Liver (tissue), 9 donors: ENCODE measurements around the gene KCTD2. TPM values are rescaled to one million over a fixed set of nuclear protein-coding genes. Genes with fewer than 3 reads are reported as not detected.
A peak's percentile ranks its signal among the peaks of the same experiment; 100 is the strongest.

Experiments used
- DNase-seq: peaks from one replicate; pipeline ENCODE4 v3.0.0-alpha.2; 2017; ENCODE audit warnings: low spot score
- H3K27ac ChIP-seq, 2 donors: one replicate each; pipeline ENCODE4 v1.7.0; 2013; ENCODE audit warnings: inconsistent platforms in 2 of 2, low read length in 2 of 2, control low read depth in 1 of 2, low read depth in 1 of 2, mild to moderate bottlenecking in 1 of 2
- H3K27me3 ChIP-seq, 4 donors: one replicate each; pipeline versions ENCODE4 v1.6.1 to v1.7.0; 2013; ENCODE audit warnings: low read length in 3 of 4, inconsistent platforms in 1 of 4, mild to moderate bottlenecking in 1 of 4, moderate library complexity in 1 of 4; ENCODE audit not compliant: control insufficient read depth in 4 of 4, insufficient read depth in 4 of 4
- H3K36me3 ChIP-seq, 4 donors: one replicate each; pipeline versions ENCODE4 v1.6.1 to v1.7.0; 2013; ENCODE audit warnings: low read length in 3 of 4, mild to moderate bottlenecking in 3 of 4, low read depth in 1 of 4, moderate library complexity in 1 of 4; ENCODE audit not compliant: control insufficient read depth in 4 of 4, insufficient read depth in 3 of 4
- H3K4me1 ChIP-seq, 4 donors: one replicate each; pipeline versions ENCODE4 v1.6.1 to v1.7.0; 2013; ENCODE audit warnings: low read length in 3 of 4, mild to moderate bottlenecking in 3 of 4, moderate library complexity in 1 of 4; ENCODE audit not compliant: control insufficient read depth in 4 of 4, insufficient read depth in 4 of 4
- H3K4me3 ChIP-seq, 3 donors: one replicate each; pipeline versions ENCODE4 v1.6.1 to v1.7.0; 2013; ENCODE audit warnings: low read length in 3 of 3, control low read depth in 1 of 3, low read depth in 1 of 3, mild to moderate bottlenecking in 1 of 3
- H3K9ac ChIP-seq, 2 donors: one replicate each; pipeline ENCODE4 v1.7.0; 2013; ENCODE audit warnings: low read length in 2 of 2, mild to moderate bottlenecking in 2 of 2, moderate library complexity in 2 of 2, control low read depth in 1 of 2, low read depth in 1 of 2
- H3K9me3 ChIP-seq, 4 donors: one replicate each; pipeline versions ENCODE4 v1.6.1 to v1.7.0; 2013; ENCODE audit warnings: low read length in 3 of 4; ENCODE audit not compliant: control insufficient read depth in 4 of 4
- ATF3 ChIP-seq: IDR thresholded peaks from 2 replicates; pipeline ENCODE4 v1.6.1; 2016; ENCODE audit warnings: antibody characterized with exemption
- CTCF ChIP-seq: fragments of 150-350 bp; IDR thresholded peaks from 2 replicates; pipeline ENCODE4 v1.5.1; 2017; ENCODE audit warnings: improper control_type of control experiment, low read depth, low read length; ENCODE audit not compliant: missing input control
- EGR1 ChIP-seq, 2 donors: IDR thresholded peaks; 2 replicates each; pipeline ENCODE4 v1.6.1; 2016 to 2018; ENCODE audit warnings: antibody characterized with exemption in 2 of 2, low read depth in 2 of 2
- FOXA1 ChIP-seq: IDR thresholded peaks from 2 replicates; pipeline ENCODE4 v1.6.1; 2016; ENCODE audit warnings: antibody characterized with exemption
- FOXA2 ChIP-seq: IDR thresholded peaks from 2 replicates; pipeline ENCODE4 v1.6.1; 2016; ENCODE audit warnings: antibody characterized with exemption
- GABPA ChIP-seq, 2 donors: IDR thresholded peaks in 1 of 2; conservative IDR thresholded peaks in 1 of 2; 2 replicates each; pipeline ENCODE4 v1.6.1; 2016; ENCODE audit warnings: antibody characterized with exemption in 2 of 2, mild to moderate bottlenecking in 1 of 2, moderate library complexity in 1 of 2
- HNF4A ChIP-seq, 2 donors: conservative IDR thresholded peaks; 2 replicates each; pipeline ENCODE4 v1.6.1; 2016; ENCODE audit warnings: antibody characterized with exemption in 2 of 2, mild to moderate bottlenecking in 2 of 2
- HNF4G ChIP-seq: IDR thresholded peaks from 2 replicates; pipeline ENCODE4 v1.6.1; 2016; ENCODE audit warnings: antibody characterized with exemption
- JUND ChIP-seq, 2 donors: IDR thresholded peaks; 2 replicates each; pipeline ENCODE4 v1.6.1; 2016; ENCODE audit warnings: antibody characterized with exemption in 2 of 2
- MAX ChIP-seq: IDR thresholded peaks from 2 replicates; pipeline ENCODE4 v1.6.1; 2016; ENCODE audit warnings: antibody characterized with exemption
- NR2F2 ChIP-seq: IDR thresholded peaks from 2 replicates; pipeline ENCODE4 v1.6.1; 2016; ENCODE audit warnings: antibody characterized with exemption
- RAD21 ChIP-seq, 2 donors: IDR thresholded peaks; 2 replicates each; pipeline ENCODE4 v1.6.1; 2016; ENCODE audit warnings: antibody characterized with exemption in 2 of 2, mild to moderate bottlenecking in 2 of 2
- REST ChIP-seq: IDR thresholded peaks from 2 replicates; pipeline ENCODE4 v1.6.1; 2016; ENCODE audit warnings: antibody characterized with exemption, mild to moderate bottlenecking
- RXRA ChIP-seq, 2 donors: IDR thresholded peaks; 2 replicates each; pipeline ENCODE4 v1.6.1; 2017 to 2018; ENCODE audit warnings: antibody characterized with exemption in 2 of 2, mild to moderate bottlenecking in 1 of 2
- SP1 ChIP-seq: IDR thresholded peaks from 2 replicates; pipeline ENCODE4 v1.6.1; 2018; ENCODE audit warnings: antibody characterized with exemption, mild to moderate bottlenecking
- TAF1 ChIP-seq: conservative IDR thresholded peaks from 2 replicates; pipeline ENCODE4 v1.6.1; 2016; ENCODE audit warnings: antibody characterized with exemption, mild to moderate bottlenecking
- YY1 ChIP-seq: IDR thresholded peaks from 2 replicates; pipeline ENCODE4 v1.6.1; 2016; ENCODE audit warnings: antibody characterized with exemption, mild to moderate bottlenecking
- ZBTB33 ChIP-seq: IDR thresholded peaks from 2 replicates; pipeline ENCODE4 v1.6.1; 2016; ENCODE audit warnings: antibody characterized with exemption
- WGBS: extraction: QIAGEN DNeasy Blood & Tissue Kit; methylation state at CpG from one replicate; pipeline ENCODE4 v1.1.7; 2013; 5-methylcytosine and 5-hydroxymethylcytosine counted together
- polyA plus RNA-seq, 2 donors: library from polyadenylated mRNA; stranded (reverse) in 1 of 2; unstranded in 1 of 2; fragments of 200-250 nt in 1 of 2; fragments of >200 nt in 1 of 2; fragmentation: Nextera tagmentation in 1 of 2; extraction: Ambion mirVana in 1 of 2; gene quantifications; one replicate each; pipeline versions ENCODE4 v1.2.1 to v1.2.3, GENCODE V29; 2013 to 2015
- total RNA-seq, 2 donors: library from RNA; depleted of rRNA; stranded (reverse); fragments of >200 nt; gene quantifications; one replicate each; pipeline ENCODE4 v1.2.3, GENCODE V29; 2014
- donor health status: healthy.
- donor health status: healthy.
- donor health status: healthy.
- donor health status: healthy.
- donor health status: healthy.

KCTD2 gene
- total and polyA plus RNA-seq, 4 donors, result 2.4 to 8.2 (median 6.4) TPM

- Histone ChIP-seq H3K36me3 (no peaks in the 10 kb centered on the region), H3K27me3 (no peaks in the 10 kb centered on the region), H3K27ac (peak overlapping the region; percentile 90 to 92), H3K4me1 (peaks cover 7 to 47% (median 39%) of the 10 kb centered on the region in 4 donors), H3K9me3 (no peaks in the 10 kb centered on the region), H3K4me3 (peak overlapping the region in 2 of 3 donors; percentile 36 to 59), H3K9ac (peak overlapping the region in 1 of 2 donors; percentile 45)
- WGBS, result 50% methylated on average over 17 of the region's 17 CpGs
- DNase-seq, result no peak
- TF ChIP-seq ATF3, result no peak
- TF ChIP-seq GABPA (IDR thresholded peaks at IDR 0.05 in 1 of 2, conservative IDR thresholded peaks at IDR 0.05 in 1 of 2), result no peak
- TF ChIP-seq YY1, result no peak
- no peak for TF ChIP-seq JUND (IDR thresholded peaks at IDR 0.05)
- no peak for TF ChIP-seq FOXA1
- TF ChIP-seq FOXA2, result no peak
- no peak for TF ChIP-seq HNF4A (conservative IDR thresholded peaks at IDR 0.05)
- TF ChIP-seq ZBTB33, result no peak
- no peak for TF ChIP-seq NR2F2
- TF ChIP-seq MAX, result no peak
- TF ChIP-seq EGR1 (IDR thresholded peaks at IDR 0.05; ENCODE audit: low read depth in 2 of 2), result no peak
- TF ChIP-seq RXRA (IDR thresholded peaks at IDR 0.05), result no peak
- TF ChIP-seq CTCF, result no peak
- no peak for TF ChIP-seq SP1
- no peak for TF ChIP-seq REST
- TF ChIP-seq RAD21 (IDR thresholded peaks at IDR 0.05), result no peak
- TF ChIP-seq TAF1, result no peak
- no peak for TF ChIP-seq HNF4G
Observed at GRCh38 chr17:75078284-75079022, 31.4 kb downstream of the KCTD2 start.
